ENCODE results near the gene VPS26B.
"Not testable (repeated sequence)": the region's sequence is repeated elsewhere in the genome, so short reads cannot be mapped to it uniquely, and the experiment has no call there.

- TF ChIP-seq CTCF, POLR2A, EP300 (IDR thresholded peaks at IDR 0.05): not testable (repeated sequence)
These were observed 30.7 kb downstream of the VPS26B start for GRCh38 chr11:134255184-134255561.
